Liver (tissue), 9 donors: ENCODE measurements around the gene WWOX. TPM values are rescaled to one million over a fixed set of nuclear protein-coding genes. Genes with fewer than 3 reads are reported as not detected.

ENCODE experiments used
- DNase-seq: peaks from one replicate; pipeline ENCODE4 v3.0.0-alpha.2; 2017; ENCODE audit warnings: low spot score
- H3K27ac ChIP-seq, 2 donors: one replicate each; pipeline ENCODE4 v1.7.0; 2013; ENCODE audit warnings: inconsistent platforms in 2 of 2, low read length in 2 of 2, control low read depth in 1 of 2, low read depth in 1 of 2, mild to moderate bottlenecking in 1 of 2
- H3K27me3 ChIP-seq, 4 donors: one replicate each; pipeline versions ENCODE4 v1.6.1 to v1.7.0; 2013; ENCODE audit warnings: low read length in 3 of 4, inconsistent platforms in 1 of 4, mild to moderate bottlenecking in 1 of 4, moderate library complexity in 1 of 4; ENCODE audit not compliant: control insufficient read depth in 4 of 4, insufficient read depth in 4 of 4
- H3K36me3 ChIP-seq, 4 donors: one replicate each; pipeline versions ENCODE4 v1.6.1 to v1.7.0; 2013; ENCODE audit warnings: low read length in 3 of 4, mild to moderate bottlenecking in 3 of 4, low read depth in 1 of 4, moderate library complexity in 1 of 4; ENCODE audit not compliant: control insufficient read depth in 4 of 4, insufficient read depth in 3 of 4
- H3K4me1 ChIP-seq, 4 donors: one replicate each; pipeline versions ENCODE4 v1.6.1 to v1.7.0; 2013; ENCODE audit warnings: low read length in 3 of 4, mild to moderate bottlenecking in 3 of 4, moderate library complexity in 1 of 4; ENCODE audit not compliant: control insufficient read depth in 4 of 4, insufficient read depth in 4 of 4
- H3K4me3 ChIP-seq, 3 donors: one replicate each; pipeline versions ENCODE4 v1.6.1 to v1.7.0; 2013; ENCODE audit warnings: low read length in 3 of 3, control low read depth in 1 of 3, low read depth in 1 of 3, mild to moderate bottlenecking in 1 of 3
- H3K9ac ChIP-seq, 2 donors: one replicate each; pipeline ENCODE4 v1.7.0; 2013; ENCODE audit warnings: low read length in 2 of 2, mild to moderate bottlenecking in 2 of 2, moderate library complexity in 2 of 2, control low read depth in 1 of 2, low read depth in 1 of 2
- H3K9me3 ChIP-seq, 4 donors: one replicate each; pipeline versions ENCODE4 v1.6.1 to v1.7.0; 2013; ENCODE audit warnings: low read length in 3 of 4; ENCODE audit not compliant: control insufficient read depth in 4 of 4
- ATF3 ChIP-seq: IDR thresholded peaks from 2 replicates; pipeline ENCODE4 v1.6.1; 2016; ENCODE audit warnings: antibody characterized with exemption
- CTCF ChIP-seq: fragments of 150-350 bp; IDR thresholded peaks from 2 replicates; pipeline ENCODE4 v1.5.1; 2017; ENCODE audit warnings: improper control_type of control experiment, low read depth, low read length; ENCODE audit not compliant: missing input control
- EGR1 ChIP-seq, 2 donors: IDR thresholded peaks; 2 replicates each; pipeline ENCODE4 v1.6.1; 2016 to 2018; ENCODE audit warnings: antibody characterized with exemption in 2 of 2, low read depth in 2 of 2
- FOXA1 ChIP-seq: IDR thresholded peaks from 2 replicates; pipeline ENCODE4 v1.6.1; 2016; ENCODE audit warnings: antibody characterized with exemption
- FOXA2 ChIP-seq: IDR thresholded peaks from 2 replicates; pipeline ENCODE4 v1.6.1; 2016; ENCODE audit warnings: antibody characterized with exemption
- GABPA ChIP-seq, 2 donors: IDR thresholded peaks in 1 of 2; conservative IDR thresholded peaks in 1 of 2; 2 replicates each; pipeline ENCODE4 v1.6.1; 2016; ENCODE audit warnings: antibody characterized with exemption in 2 of 2, mild to moderate bottlenecking in 1 of 2, moderate library complexity in 1 of 2
- HNF4A ChIP-seq, 2 donors: conservative IDR thresholded peaks; 2 replicates each; pipeline ENCODE4 v1.6.1; 2016; ENCODE audit warnings: antibody characterized with exemption in 2 of 2, mild to moderate bottlenecking in 2 of 2
- JUND ChIP-seq, 2 donors: IDR thresholded peaks; 2 replicates each; pipeline ENCODE4 v1.6.1; 2016; ENCODE audit warnings: antibody characterized with exemption in 2 of 2
- MAX ChIP-seq: IDR thresholded peaks from 2 replicates; pipeline ENCODE4 v1.6.1; 2016; ENCODE audit warnings: antibody characterized with exemption
- NR2F2 ChIP-seq: IDR thresholded peaks from 2 replicates; pipeline ENCODE4 v1.6.1; 2016; ENCODE audit warnings: antibody characterized with exemption
- RAD21 ChIP-seq, 2 donors: IDR thresholded peaks; 2 replicates each; pipeline ENCODE4 v1.6.1; 2016; ENCODE audit warnings: antibody characterized with exemption in 2 of 2, mild to moderate bottlenecking in 2 of 2
- RXRA ChIP-seq, 2 donors: IDR thresholded peaks; 2 replicates each; pipeline ENCODE4 v1.6.1; 2017 to 2018; ENCODE audit warnings: antibody characterized with exemption in 2 of 2, mild to moderate bottlenecking in 1 of 2
- SP1 ChIP-seq: IDR thresholded peaks from 2 replicates; pipeline ENCODE4 v1.6.1; 2018; ENCODE audit warnings: antibody characterized with exemption, mild to moderate bottlenecking
- YY1 ChIP-seq: IDR thresholded peaks from 2 replicates; pipeline ENCODE4 v1.6.1; 2016; ENCODE audit warnings: antibody characterized with exemption, mild to moderate bottlenecking
- ZBTB33 ChIP-seq: IDR thresholded peaks from 2 replicates; pipeline ENCODE4 v1.6.1; 2016; ENCODE audit warnings: antibody characterized with exemption
- WGBS: extraction: QIAGEN DNeasy Blood & Tissue Kit; methylation state at CpG from one replicate; pipeline ENCODE4 v1.1.7; 2013; 5-methylcytosine and 5-hydroxymethylcytosine counted together
- polyA plus RNA-seq, 2 donors: library from polyadenylated mRNA; stranded (reverse) in 1 of 2; unstranded in 1 of 2; fragments of 200-250 nt in 1 of 2; fragments of >200 nt in 1 of 2; fragmentation: Nextera tagmentation in 1 of 2; extraction: Ambion mirVana in 1 of 2; gene quantifications; one replicate each; pipeline versions ENCODE4 v1.2.1 to v1.2.3, GENCODE V29; 2013 to 2015
- total RNA-seq, 2 donors: library from RNA; depleted of rRNA; stranded (reverse); fragments of >200 nt; gene quantifications; one replicate each; pipeline ENCODE4 v1.2.3, GENCODE V29; 2014
- donor health status: healthy.
- donor health status: healthy.
- donor health status: healthy.
- donor health status: healthy.
- donor health status: healthy.

The WWOX gene
- total and polyA plus RNA-seq, 4 donors: 9.8 to 46.0 (median 15.3) TPM

- H3K27me3 ChIP-seq: no peaks in the 10 kb centered on the region
- TF ChIP-seq HNF4A (conservative IDR thresholded peaks at IDR 0.05) (no peak), YY1 (no peak), SP1 (no peak), FOXA1 (no peak), NR2F2 (no peak), RAD21 (IDR thresholded peaks at IDR 0.05) (no peak), ATF3 (no peak)
- no peaks in the 10 kb centered on the region for H3K36me3 ChIP-seq
- no peak overlapping the region for H3K27ac ChIP-seq
- H3K9ac ChIP-seq: no peak overlapping the region
- 99% methylated on average over 2 of the region's 2 CpGs for WGBS
- peaks cover 0 to 6% (median 2%) of the 10 kb centered on the region in 4 donors for H3K4me1 ChIP-seq
- no peak for DNase-seq
- no peak overlapping the region for H3K4me3 ChIP-seq
- no peaks in the 10 kb centered on the region for H3K9me3 ChIP-seq
These were observed 340.2 kb downstream of the WWOX start for GRCh38 chr16:78439646-78440045.

- no peak overlapping the region for H3K4me3 ChIP-seq
- no peak for TF ChIP-seq GABPA (IDR thresholded peaks at IDR 0.05 in 1 of 2, conservative IDR thresholded peaks at IDR 0.05 in 1 of 2)
- TF ChIP-seq RXRA (IDR thresholded peaks at IDR 0.05): no peak
- no peak for TF ChIP-seq FOXA1
- TF ChIP-seq NR2F2: no peak
- TF ChIP-seq FOXA2: no peak
- TF ChIP-seq CTCF: no peak
- TF ChIP-seq SP1: no peak
- no peak for TF ChIP-seq EGR1 (IDR thresholded peaks at IDR 0.05; ENCODE audit: low read depth in 2 of 2)
- TF ChIP-seq MAX: no peak
- TF ChIP-seq YY1: no peak
- no peaks in the 10 kb centered on the region for H3K9me3 ChIP-seq
- no peak for DNase-seq
- no peaks in the 10 kb centered on the region for H3K36me3 ChIP-seq
- H3K27me3 ChIP-seq: no peaks in the 10 kb centered on the region
- no peak overlapping the region for H3K27ac ChIP-seq
- H3K9ac ChIP-seq: no peak overlapping the region
- H3K4me1 ChIP-seq: peaks cover 0 to 6% (median 2%) of the 10 kb centered on the region in 4 donors
- 98% methylated on average over 5 of the region's 5 CpGs for WGBS
These were observed 341.8 kb downstream of the WWOX start for GRCh38 chr16:78441298-78441697.

- Histone ChIP-seq H3K9ac (peak overlapping the region; percentile 68 to 81), H3K27me3 (no peaks in the 10 kb centered on the region), H3K4me1 (peaks cover 0 to 6% (median 2%) of the 10 kb centered on the region in 4 donors), H3K27ac (peak overlapping the region; percentile 72 to 73), H3K36me3 (no peaks in the 10 kb centered on the region), H3K4me3 (peak overlapping the region in 2 of 3 donors; percentile 2 to 32), H3K9me3 (no peaks in the 10 kb centered on the region)
- WGBS: 24% methylated on average over 13 of the region's 13 CpGs
- DNase-seq: no peak
- peak in 1 of 2 donors; percentile 77 for TF ChIP-seq JUND (IDR thresholded peaks at IDR 0.05)
- peak; percentile 39 to 72 for TF ChIP-seq HNF4A (conservative IDR thresholded peaks at IDR 0.05)
- no peak for TF ChIP-seq GABPA (IDR thresholded peaks at IDR 0.05 in 1 of 2, conservative IDR thresholded peaks at IDR 0.05 in 1 of 2)
- peak; percentile 30 to 69 for TF ChIP-seq RXRA (IDR thresholded peaks at IDR 0.05)
- TF ChIP-seq EGR1 (IDR thresholded peaks at IDR 0.05; ENCODE audit: low read depth in 2 of 2): peak in 1 of 2 donors; percentile 56
- no peak for TF ChIP-seq ATF3
- no peak for TF ChIP-seq NR2F2
- peak; percentile 38 for TF ChIP-seq SP1
- TF ChIP-seq ZBTB33: peak; percentile 61
- no peak for TF ChIP-seq CTCF
- TF ChIP-seq RAD21 (IDR thresholded peaks at IDR 0.05): peak; percentile 8 to 38
- TF ChIP-seq YY1: peak; percentile 75
- TF ChIP-seq MAX: peak; percentile 70
These were observed 344.3 kb downstream of the WWOX start for GRCh38 chr16:78443542-78444364.
